Lung (tissue), 12 donors: ENCODE measurements around the gene NBEAL2. TPM values are rescaled to one million over a fixed set of nuclear protein-coding genes. Genes with fewer than 3 reads are reported as not detected.
"Not testable (repeated sequence)": the region's sequence is repeated elsewhere in the genome, so short reads cannot be mapped to it uniquely, and the experiment has no call there.

Source experiments
- ATAC-seq: fragments of 200-7000 bp; cut with Tn5 transposase; one replicate; pipeline ENCODE4 v1.9.1; 2020; ENCODE audit warnings: moderate number of reproducible peaks; ENCODE audit not compliant: insufficient read depth, low FRiP score
- DNase-seq, 3 donors: peaks; one replicate each; pipeline ENCODE4 v3.0.0-alpha.2; 2013 to 2017
- H3K27ac ChIP-seq, 2 donors: one replicate each; pipeline ENCODE4 v1.5.1; 2013; ENCODE audit warnings: mild to moderate bottlenecking in 2 of 2, moderate library complexity in 2 of 2, control low read depth in 1 of 2, inconsistent platforms in 1 of 2, low read depth in 1 of 2, low read length in 1 of 2
- H3K27me3 ChIP-seq, 3 donors: one replicate each; pipeline ENCODE4 v1.5.1; 2013; ENCODE audit warnings: low read length in 2 of 3; ENCODE audit not compliant: control insufficient read depth in 3 of 3, insufficient read depth in 3 of 3
- H3K36me3 ChIP-seq, 4 donors: one replicate each; pipeline ENCODE4 v1.5.1; 2013; ENCODE audit warnings: low read length in 4 of 4, mild to moderate bottlenecking in 1 of 4, moderate library complexity in 1 of 4; ENCODE audit not compliant: control insufficient read depth in 4 of 4, insufficient read depth in 4 of 4
- H3K4me1 ChIP-seq, 5 donors: one replicate each; pipeline ENCODE4 v1.5.1; 2013; ENCODE audit warnings: low read length in 5 of 5, mild to moderate bottlenecking in 2 of 5, moderate library complexity in 1 of 5; ENCODE audit not compliant: control insufficient read depth in 5 of 5, insufficient read depth in 5 of 5
- H3K4me3 ChIP-seq: one replicate; pipeline ENCODE4 v1.5.1; 2013; ENCODE audit warnings: mild to moderate bottlenecking, control low read depth, moderate library complexity
- H3K9ac ChIP-seq, 2 donors: one replicate each; pipeline ENCODE4 v1.5.1; 2013; ENCODE audit warnings: low read length in 2 of 2, control low read depth in 1 of 2; ENCODE audit not compliant: insufficient read depth in 1 of 2
- H3K9me3 ChIP-seq, 4 donors: one replicate each; pipeline ENCODE4 v1.5.1; 2013; ENCODE audit warnings: low read length in 3 of 4, mild to moderate bottlenecking in 1 of 4, moderate library complexity in 1 of 4; ENCODE audit not compliant: control insufficient read depth in 4 of 4, insufficient read depth in 3 of 4
- CTCF ChIP-seq: IDR thresholded peaks from 2 replicates; pipeline ENCODE4 v1.5.1; 2012; ENCODE audit warnings: mild to moderate bottlenecking; ENCODE audit errors: control extremely low read depth, extremely low read depth
- WGBS, 2 donors: extraction: QIAGEN DNeasy Blood & Tissue Kit; methylation state at CpG; one replicate each; pipeline ENCODE4 v1.1.7; 2013; 5-methylcytosine and 5-hydroxymethylcytosine counted together
- polyA plus RNA-seq, 2 donors: library from polyadenylated mRNA; stranded (reverse); fragments of 200-250 nt; gene quantifications; one replicate each; pipeline ENCODE4 v1.2.1, GENCODE V29; 2013
- total RNA-seq, 2 donors: library from RNA; depleted of rRNA in 1 of 2; stranded (reverse); fragments of >200 nt in 1 of 2; gene quantifications; one replicate each; pipeline ENCODE4 v1.2.1, GENCODE V29; 2014 to 2021
- donor health status: control.
- donor health status: control.
- donor health status: Bipolar disorder and iron deficiency.
- donor health status: healthy.
- donor health status: DM: yes; HTN: yes; CAD: no.

NBEAL2 gene
- total and polyA plus RNA-seq, 4 donors, result 64.4 to 191 (median 136) TPM

- no peak overlapping the region for H3K9ac ChIP-seq
- WGBS, 2 donors, result 87 to 88% methylated on average over 3 of the region's 3 CpGs
- ATAC-seq (no peak), DNase-seq (no peak)
- no peaks in the 10 kb centered on the region for H3K4me1 ChIP-seq
- no peak overlapping the region for H3K27ac ChIP-seq
- TF ChIP-seq CTCF, result no peak
- no peaks in the 10 kb centered on the region for H3K27me3 ChIP-seq
- H3K36me3 ChIP-seq, result peaks cover 0 to 10% (median 2%) of the 10 kb centered on the region in 4 donors
- H3K9me3 ChIP-seq, result no peaks in the 10 kb centered on the region
- H3K4me3 ChIP-seq, result no peak overlapping the region
Observed at GRCh38 chr3:47028146-47028545, 48.7 kb downstream of the NBEAL2 start.

GRCh38 chr3:47028667-47029066 lies 49.2 kb downstream of the NBEAL2 start:
- no peak overlapping the region for H3K27ac ChIP-seq
- TF ChIP-seq CTCF, result no peak
- no peak overlapping the region for H3K4me3 ChIP-seq
- H3K9ac ChIP-seq, result no peak overlapping the region
- no peak for DNase-seq
- WGBS, 2 donors, result 96 to 100% methylated on average over 1 of the region's 1 CpG
- no peak for ATAC-seq
- no peaks in the 10 kb centered on the region for H3K4me1 ChIP-seq
- H3K36me3 ChIP-seq, result peaks cover 0 to 12% (median 2%) of the 10 kb centered on the region in 4 donors
- H3K9me3 ChIP-seq, result no peaks in the 10 kb centered on the region
- no peaks in the 10 kb centered on the region for H3K27me3 ChIP-seq

GRCh38 chr3:47031041-47031440 lies 51.6 kb downstream of the NBEAL2 start:
- H3K36me3 ChIP-seq, result peaks cover 7 to 25% (median 13%) of the 10 kb centered on the region in 4 donors
- not testable (repeated sequence) for ATAC-seq, H3K4me3 ChIP-seq, DNase-seq, H3K4me1 ChIP-seq, H3K27ac ChIP-seq, H3K27me3 ChIP-seq, H3K9me3 ChIP-seq, H3K9ac ChIP-seq
- WGBS, 2 donors, result 62% methylated on average over 4 of the region's 4 CpGs

- 81 to 84% methylated on average over 2 of the region's 2 CpGs for WGBS, 2 donors
- Histone ChIP-seq H3K4me1 (peaks cover 0 to 2% (median 0%) of the 10 kb centered on the region in 5 donors), H3K27ac (no peak overlapping the region), H3K9ac (no peak overlapping the region), H3K4me3 (no peak overlapping the region), H3K36me3 (peaks cover 14 to 31% (median 18%) of the 10 kb centered on the region in 4 donors), H3K27me3 (no peaks in the 10 kb centered on the region), H3K9me3 (no peaks in the 10 kb centered on the region)
- DNase-seq, result no peak
- no peak for ATAC-seq
- no peak for TF ChIP-seq CTCF
Observed at GRCh38 chr3:47034868-47035489, 55.5 kb downstream of the NBEAL2 start.
